Uterus (tissue), 4 donors: ENCODE measurements around the gene FGF13. TPM values are rescaled to one million over a fixed set of nuclear protein-coding genes. Genes with fewer than 3 reads are reported as not detected.

Experiments used
- DNase-seq, 2 donors: peaks; one replicate each; pipeline ENCODE4 v3.0.0-alpha.2; 2019 to 2020
- H3K27ac ChIP-seq, 2 donors: fragments of 200-600 bp; sonication (generic); 1 replicate in 1 of 2; 2 replicates in 1 of 2; pipeline ENCODE4 v1.5.1; 2016 to 2018
- H3K27me3 ChIP-seq, 2 donors: fragments of 200-600 bp; sonication (generic); one replicate each; pipeline ENCODE4 v1.5.1; 2018 to 2019; ENCODE audit warnings: control low read depth in 1 of 2
- H3K36me3 ChIP-seq, 2 donors: fragments of 200-600 bp; sonication (generic); one replicate each; pipeline ENCODE4 v1.5.1; 2019; ENCODE audit warnings: control low read depth in 1 of 2
- H3K4me1 ChIP-seq, 2 donors: fragments of 200-600 bp; sonication (generic); one replicate each; pipeline ENCODE4 v1.5.1; 2018 to 2019; ENCODE audit warnings: control low read depth in 1 of 2
- H3K4me3 ChIP-seq, 2 donors: fragments of 200-600 bp; sonication (generic); 1 replicate in 1 of 2; 2 replicates in 1 of 2; pipeline ENCODE4 v1.5.1; 2018 to 2019; ENCODE audit warnings: mild to moderate bottlenecking in 1 of 2
- H3K9me3 ChIP-seq, 2 donors: fragments of 200-600 bp; sonication (generic); one replicate each; pipeline ENCODE4 v1.5.1; 2019; ENCODE audit warnings: control low read depth in 1 of 2
- POLR2A ChIP-seq, 2 donors: fragments of 450-650 bp; IDR thresholded peaks; one replicate each; pipeline ENCODE4 v1.6.1; 2016; ENCODE audit warnings: antibody characterized with exemption in 2 of 2, mild to moderate bottlenecking in 1 of 2, moderate library complexity in 1 of 2
- intact Hi-C: fragments of 100-400 bp; cut with DNase I; formaldehyde crosslinking; loops from one replicate; pipeline ENCODE4 v1.15.1; 2023; ENCODE audit warnings: low total_unique reads
- total RNA-seq, 4 donors: library from RNA; depleted of rRNA in 3 of 4; stranded (reverse); fragments of >200 nt in 3 of 4; gene quantifications; one replicate each; pipeline versions ENCODE4 v1.1.0 to v1.2.4, GENCODE V29; 2014 to 2023
- TF ChIP-seq, protein P1 (sequence below), 4 experiments: fragments of 200-600 bp in 2 of 4; fragments of 450-650 bp in 2 of 4; sonication (generic) in 2 of 4; IDR thresholded peaks; one replicate each; pipeline ENCODE4 v1.5.1; 2016 to 2019; ENCODE audit warnings: antibody characterized with exemption in 4 of 4, mild to moderate bottlenecking in 2 of 4, moderate library complexity in 1 of 4
- donor health status: DM: yes; HTN: yes; CAD: no.

FGF13 gene
- total RNA-seq, 4 donors from 2014 or later: 15.1 to 51.7 (median 20.1) TPM

DNA sequence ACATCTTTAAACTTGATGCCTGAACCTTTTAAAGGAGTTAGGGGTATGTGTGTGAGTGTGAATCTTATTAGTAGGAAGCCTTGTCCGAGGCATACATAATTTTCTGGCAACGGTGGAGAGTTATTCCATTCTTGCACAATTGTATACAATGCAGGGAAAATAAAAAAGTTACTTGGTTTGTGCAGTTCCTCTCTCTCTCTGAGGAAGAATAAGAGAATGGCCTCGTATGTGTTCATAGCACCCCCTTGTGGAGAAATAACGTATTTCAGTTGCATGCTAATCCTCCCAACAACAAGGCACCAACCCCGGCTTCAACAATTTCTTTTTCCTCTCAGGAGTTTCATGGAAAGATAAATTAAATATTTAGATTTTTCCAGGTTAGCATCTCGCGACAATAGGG, 33.7 kb upstream of the FGF13 start:
- Histone ChIP-seq H3K36me3 (no peaks in the 10 kb centered on the region), H3K9me3 (no peaks in the 10 kb centered on the region), H3K4me1 (no peaks in the 10 kb centered on the region), H3K4me3 (no peak overlapping the region), H3K27me3 (no peaks in the 10 kb centered on the region), H3K27ac (no peak overlapping the region)
- intact Hi-C loops: no loop called here
- DNase-seq: peak in 1 of 2 donors; percentile 15
- no peak for TF ChIP-seq POLR2A (IDR thresholded peaks at IDR 0.05)
- TF ChIP-seq, protein P1, sequence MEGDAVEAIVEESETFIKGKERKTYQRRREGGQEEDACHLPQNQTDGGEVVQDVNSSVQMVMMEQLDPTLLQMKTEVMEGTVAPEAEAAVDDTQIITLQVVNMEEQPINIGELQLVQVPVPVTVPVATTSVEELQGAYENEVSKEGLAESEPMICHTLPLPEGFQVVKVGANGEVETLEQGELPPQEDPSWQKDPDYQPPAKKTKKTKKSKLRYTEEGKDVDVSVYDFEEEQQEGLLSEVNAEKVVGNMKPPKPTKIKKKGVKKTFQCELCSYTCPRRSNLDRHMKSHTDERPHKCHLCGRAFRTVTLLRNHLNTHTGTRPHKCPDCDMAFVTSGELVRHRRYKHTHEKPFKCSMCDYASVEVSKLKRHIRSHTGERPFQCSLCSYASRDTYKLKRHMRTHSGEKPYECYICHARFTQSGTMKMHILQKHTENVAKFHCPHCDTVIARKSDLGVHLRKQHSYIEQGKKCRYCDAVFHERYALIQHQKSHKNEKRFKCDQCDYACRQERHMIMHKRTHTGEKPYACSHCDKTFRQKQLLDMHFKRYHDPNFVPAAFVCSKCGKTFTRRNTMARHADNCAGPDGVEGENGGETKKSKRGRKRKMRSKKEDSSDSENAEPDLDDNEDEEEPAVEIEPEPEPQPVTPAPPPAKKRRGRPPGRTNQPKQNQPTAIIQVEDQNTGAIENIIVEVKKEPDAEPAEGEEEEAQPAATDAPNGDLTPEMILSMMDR (IDR thresholded peaks at IDR 0.05): peak; percentile 50 to 66 (median 61)

DNA sequence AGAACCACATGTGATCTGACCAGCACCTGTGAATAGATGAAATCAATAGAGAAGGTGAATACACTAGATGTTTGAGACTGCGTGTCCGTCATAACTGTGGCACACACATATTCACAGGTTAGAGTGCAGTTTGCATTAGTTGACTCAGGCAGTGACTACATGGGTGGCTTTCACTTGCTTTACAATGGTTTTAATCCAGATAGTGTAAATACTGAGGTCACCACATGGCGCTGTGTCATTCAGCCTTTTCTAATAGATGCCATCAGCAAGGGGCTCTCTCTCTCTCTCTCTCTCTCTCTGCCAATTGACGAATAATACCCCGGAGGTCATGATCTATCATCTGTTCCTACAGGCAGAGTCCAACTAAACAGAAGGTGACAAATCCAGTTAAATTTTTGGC, 30.7 kb upstream of the FGF13 start:
- Histone ChIP-seq H3K4me1 (no peaks in the 10 kb centered on the region), H3K27me3 (no peaks in the 10 kb centered on the region), H3K36me3 (no peaks in the 10 kb centered on the region), H3K27ac (no peak overlapping the region), H3K4me3 (no peak overlapping the region), H3K9me3 (no peaks in the 10 kb centered on the region)
- intact Hi-C loops: no loop called here
- TF ChIP-seq, protein P1 (IDR thresholded peaks at IDR 0.05): no peak
- DNase-seq: no peak

DNA sequence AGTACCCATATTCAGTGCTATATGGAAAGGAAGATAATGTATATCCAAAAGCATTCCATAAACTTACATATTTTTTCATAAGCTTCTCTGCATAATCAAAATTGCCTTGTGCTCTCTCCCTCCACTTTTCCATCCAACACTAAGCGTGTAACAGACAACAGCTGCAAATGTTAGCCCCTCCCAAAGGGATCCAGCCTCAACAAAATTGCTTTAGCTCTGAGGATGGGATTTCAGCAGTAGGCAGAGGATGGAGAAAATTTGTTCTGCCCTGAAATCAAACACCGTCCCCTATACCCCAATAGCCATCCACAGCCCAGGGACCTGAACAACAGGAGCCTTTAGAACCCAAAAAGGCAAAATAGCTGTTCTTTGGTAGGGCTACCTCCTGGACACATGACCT, 28.8 kb upstream of the FGF13 start:
- intact Hi-C loops: no loop called here
- Histone ChIP-seq H3K27me3 (no peaks in the 10 kb centered on the region), H3K36me3 (no peaks in the 10 kb centered on the region), H3K9me3 (no peaks in the 10 kb centered on the region), H3K27ac (no peak overlapping the region), H3K4me1 (no peaks in the 10 kb centered on the region), H3K4me3 (no peak overlapping the region)
- TF ChIP-seq, protein P1 (IDR thresholded peaks at IDR 0.05): no peak
- TF ChIP-seq POLR2A (IDR thresholded peaks at IDR 0.05): no peak
- DNase-seq: no peak

DNA sequence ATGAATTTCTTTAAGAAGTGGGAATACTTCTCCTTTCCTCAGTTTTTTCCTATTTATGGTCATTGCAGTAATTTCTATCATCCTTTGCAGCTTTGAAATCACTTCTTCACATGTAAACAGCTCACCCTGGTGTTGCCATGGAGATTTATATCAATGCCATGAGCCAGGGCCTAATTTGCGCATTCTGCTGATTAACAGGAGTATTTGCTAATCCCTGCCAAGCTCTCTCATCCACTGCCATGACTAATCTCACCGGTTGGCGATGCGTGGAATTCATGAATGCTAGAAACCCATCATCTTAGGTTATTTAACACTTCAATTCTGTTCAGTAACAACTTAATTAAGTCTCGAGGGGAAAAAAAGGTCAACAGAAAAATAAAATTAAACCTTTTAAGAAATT, 11.8 kb upstream of the FGF13 start:
- TF ChIP-seq, protein P1 (IDR thresholded peaks at IDR 0.05): no peak
- no peak for TF ChIP-seq POLR2A (IDR thresholded peaks at IDR 0.05)
- H3K27me3 ChIP-seq: peaks cover 0 to 13% of the 10 kb centered on the region in 2 donors
- intact Hi-C loops: no loop called here
- no peaks in the 10 kb centered on the region for H3K4me1 ChIP-seq
- no peak overlapping the region for H3K4me3 ChIP-seq
- no peak for DNase-seq
- H3K27ac ChIP-seq: no peak overlapping the region
- H3K36me3 ChIP-seq: no peaks in the 10 kb centered on the region
- no peaks in the 10 kb centered on the region for H3K9me3 ChIP-seq

DNA sequence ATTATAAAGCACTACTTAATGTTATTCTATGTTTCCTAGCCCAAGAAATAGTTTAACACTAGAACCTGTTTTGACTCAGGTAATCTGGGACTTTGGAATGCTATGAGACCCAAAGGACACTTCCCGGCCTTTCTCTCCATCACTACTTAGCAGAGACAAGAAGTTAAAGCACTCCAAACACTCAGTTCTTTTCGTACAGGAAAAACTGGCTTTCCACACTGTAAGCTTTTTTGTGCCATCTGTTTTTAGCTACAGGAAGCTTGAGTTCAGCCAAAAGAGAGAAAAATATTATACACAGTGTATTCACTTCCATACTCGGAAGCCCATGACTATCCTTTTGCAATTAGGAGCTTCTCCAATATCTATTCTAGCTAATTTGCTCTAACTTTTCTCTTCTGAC, 7.9 kb upstream of the FGF13 start:
- no peaks in the 10 kb centered on the region for H3K9me3 ChIP-seq
- H3K4me1 ChIP-seq: no peaks in the 10 kb centered on the region
- H3K27ac ChIP-seq: no peak overlapping the region
- peaks cover 0 to 3% of the 10 kb centered on the region in 2 donors for H3K27me3 ChIP-seq
- TF ChIP-seq POLR2A (IDR thresholded peaks at IDR 0.05): no peak
- TF ChIP-seq, protein P1 (IDR thresholded peaks at IDR 0.05): no peak
- DNase-seq: no peak
- H3K4me3 ChIP-seq: no peak overlapping the region
- no peaks in the 10 kb centered on the region for H3K36me3 ChIP-seq
- intact Hi-C loops: no loop called here
